ENCODE measurements around the gene VWA5B1.

- TF ChIP-seq YY1 (IDR thresholded peaks at IDR 0.05; ENCODE audit: low read depth, low read length) (no peak), HDAC2 (IDR thresholded peaks at IDR 0.05; ENCODE audit: borderline replicate concordance in 1 of 2, low read depth in 2 of 2, low read length in 2 of 2) (no peak), POLR2AphosphoS5 (IDR thresholded peaks at IDR 0.05; ENCODE audit: low read depth, low read length) (no peak), EZH2 (IDR thresholded peaks at IDR 0.05; ENCODE audit: low read depth, low read length, severe bottlenecking) (no peak), POLR2A (IDR thresholded peaks at IDR 0.05; ENCODE audit: control extremely low read depth in 1 of 2, low read depth in 2 of 2, low read length in 2 of 2) (no peak), ZNF274 (IDR thresholded peaks at IDR 0.05; ENCODE audit: borderline replicate concordance, extremely low read depth, low read length) (no peak), CTCF (IDR thresholded peaks at IDR 0.05; ENCODE audit: control extremely low read depth in 1 of 3, insufficient read depth in 1 of 3, low read depth in 1 of 3, low read length in 3 of 3) (peak; percentile 31 to 39 (median 31)), GTF2F1 (IDR thresholded peaks at IDR 0.05; ENCODE audit: borderline replicate concordance, low read depth, low read length) (no peak), RAD21 (IDR thresholded peaks at IDR 0.05 in 1 of 2, conservative IDR thresholded peaks at IDR 0.05 in 1 of 2; ENCODE audit: low read depth in 2 of 2, low read length in 2 of 2) (peak in 1 of 2 experiments; percentile 19; a peak in 1 of 4 replicates), BACH1 (IDR thresholded peaks at IDR 0.05; ENCODE audit: low read length) (no peak), RFX5 (IDR thresholded peaks at IDR 0.05; ENCODE audit: borderline replicate concordance, low read depth, low read length) (no peak), BRCA1 (IDR thresholded peaks at IDR 0.05; ENCODE audit: low read depth, low read length) (no peak)
These were observed 24.0 kb upstream of the VWA5B1 start for GRCh38 chr1:20266642-20267041.

Measured in H1 (cell line).